ENCODE measurements around the gene NEIL1.

- TF ChIP-seq NFIC (IDR thresholded peaks at IDR 0.05; ENCODE audit: borderline replicate concordance) = no peak
- TF ChIP-seq GABPA (IDR thresholded peaks at IDR 0.05; ENCODE audit: low read depth) = no peak
- no peak for TF ChIP-seq TEAD4 (IDR thresholded peaks at IDR 0.05; ENCODE audit: borderline replicate concordance, insufficient read depth)
- no peak for TF ChIP-seq EP300 (IDR thresholded peaks at IDR 0.05; ENCODE audit: borderline replicate concordance in 1 of 2, low read depth in 1 of 2, low read length in 1 of 2)
- TF ChIP-seq JUND (IDR thresholded peaks at IDR 0.05) = no peak
- TF ChIP-seq RFX5 (IDR thresholded peaks at IDR 0.05; ENCODE audit: low read length) = no peak
These were observed 20.9 kb upstream of the NEIL1 start for GRCh38 chr15:75325922-75326321.
